Measurements from ENCODE around the gene KATNIP.
"Not testable (repeated sequence)": the region's sequence is repeated elsewhere in the genome, so short reads cannot be mapped to it uniquely, and the experiment has no call there.

The KATNIP gene

DNA sequence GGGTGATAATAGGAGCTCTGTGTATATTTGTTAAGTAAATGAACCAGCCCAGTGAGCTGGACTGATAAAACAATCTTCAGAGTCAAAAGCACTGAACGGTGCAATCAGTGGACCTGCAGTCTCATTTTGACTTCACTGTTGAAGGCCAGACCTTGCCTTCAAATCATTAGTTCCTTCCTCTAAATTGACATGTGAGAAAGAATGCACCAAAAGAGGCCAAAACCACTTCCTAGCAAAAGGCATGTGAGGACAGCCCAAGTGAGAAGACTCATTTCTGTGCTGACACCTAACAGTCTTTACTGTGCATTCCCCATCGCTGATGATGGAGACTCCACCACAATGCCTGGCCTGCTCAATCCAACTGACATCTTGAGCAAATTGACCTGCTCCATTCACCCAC, 10.8 kb upstream of the KATNIP start:
- DNase-seq = no peak

- DNase-seq = no peak
These were observed 10.3 kb upstream of the KATNIP start for GRCh38 chr16:27539636-27540035.

DNA sequence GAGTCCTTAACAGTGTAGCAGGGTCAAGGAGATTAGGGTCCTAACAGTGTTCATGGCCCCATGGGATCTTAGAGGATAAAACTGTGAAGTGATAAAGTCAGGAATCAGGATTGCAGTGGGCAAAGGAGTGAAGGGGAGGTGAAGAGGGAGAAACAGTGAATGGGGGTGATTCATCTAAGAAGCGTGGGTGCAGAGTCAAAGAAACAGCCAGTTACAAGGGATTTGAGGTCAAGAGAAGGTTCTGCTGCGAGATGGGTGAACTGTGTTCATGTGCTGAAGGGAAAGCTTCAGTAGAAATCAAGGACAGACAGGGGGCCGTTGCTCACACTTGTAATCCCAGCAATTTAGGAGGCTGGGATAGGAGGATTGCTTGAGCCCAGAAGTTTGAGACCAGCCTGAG, 6.1 kb upstream of the KATNIP start:
- DNase-seq = no peak

- no peak for DNase-seq
These were observed 5.3 kb upstream of the KATNIP start for GRCh38 chr16:27544671-27545070.

GRCh38 chr16:27547134-27547533, 2.8 kb upstream of the KATNIP start:
- DNase-seq = no peak

DNA sequence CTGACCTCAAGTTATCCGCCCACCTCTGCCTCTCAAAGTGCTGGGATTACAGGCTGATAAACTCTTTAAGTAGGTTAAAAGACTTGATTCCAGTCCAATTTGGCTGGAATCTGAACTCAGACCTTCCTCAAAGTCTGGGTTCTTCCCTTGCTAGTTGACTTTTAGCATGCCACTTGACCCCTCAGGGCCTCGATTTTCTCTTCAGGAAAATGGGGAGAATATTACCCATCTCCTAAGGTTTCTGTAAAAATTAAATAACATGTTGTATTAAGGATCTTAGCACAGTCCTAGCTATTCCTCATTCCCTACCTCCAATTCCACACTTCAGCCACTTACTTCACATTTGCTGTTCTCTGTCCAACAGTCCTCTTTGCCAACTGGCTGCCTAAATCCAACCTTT, 2.1 kb upstream of the KATNIP start:
- no peak for DNase-seq

DNA sequence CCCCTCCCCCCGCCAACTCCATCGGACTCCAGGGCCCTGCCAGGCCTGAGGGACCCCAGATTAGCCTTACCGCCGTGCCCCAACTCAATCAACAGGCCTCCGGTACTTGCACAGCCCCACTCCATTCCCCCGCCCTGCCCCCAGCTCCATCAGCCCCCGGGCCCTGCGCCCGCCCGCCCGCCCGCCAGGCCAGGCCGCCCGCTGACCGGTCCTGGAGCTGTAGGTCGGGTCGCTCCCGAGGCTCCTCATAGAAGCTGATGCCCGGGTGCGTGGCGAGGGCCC, 539 bp upstream of the KATNIP start:
- no peak for DNase-seq

DNA sequence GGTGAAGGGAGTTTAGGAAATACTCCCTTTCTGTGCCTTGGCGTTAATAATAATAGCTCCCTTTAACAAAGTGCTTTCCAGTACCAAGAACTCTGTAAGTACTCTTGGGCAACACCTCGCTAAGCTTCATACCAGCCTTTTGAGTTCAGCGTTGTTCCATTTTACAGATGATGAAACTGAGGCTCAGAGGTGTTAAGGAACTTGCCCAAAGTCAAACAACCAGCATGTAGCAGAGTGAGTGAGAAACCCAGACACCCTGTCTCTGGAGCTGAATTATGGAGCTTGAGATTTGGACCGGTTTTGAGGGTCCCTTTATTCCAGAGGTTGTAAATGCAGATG, 607 bp downstream of the KATNIP start:
- DNase-seq = no peak

- no peak for DNase-seq
These were observed 1.1 kb downstream of the KATNIP start for GRCh38 chr16:27551036-27551435.

- DNase-seq = no peak
These were observed 6.5 kb downstream of the KATNIP start for GRCh38 chr16:27556471-27556870.

GRCh38 chr16:27558434-27558833, 8.5 kb downstream of the KATNIP start:
- no peak for DNase-seq

DNA sequence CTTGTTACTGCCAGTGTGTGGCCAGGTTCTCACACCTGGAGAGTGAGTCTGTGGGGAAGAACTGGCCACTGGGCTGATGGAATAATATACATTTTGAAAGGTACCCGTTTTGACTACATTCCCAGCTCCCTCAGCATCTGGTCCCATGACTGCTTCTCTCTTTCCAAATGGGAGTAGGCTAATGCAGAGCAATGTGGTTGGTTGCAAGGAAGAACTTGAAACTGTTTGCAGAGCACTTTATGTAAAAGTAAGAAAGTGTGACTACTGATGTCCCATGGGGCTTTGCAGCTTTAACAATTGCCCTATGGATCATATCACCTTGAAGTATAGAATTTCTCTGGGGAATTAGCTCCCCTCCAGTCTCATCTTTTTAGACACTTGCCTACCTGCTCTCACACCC, 9.0 kb downstream of the KATNIP start:
- DNase-seq = no peak

DNA sequence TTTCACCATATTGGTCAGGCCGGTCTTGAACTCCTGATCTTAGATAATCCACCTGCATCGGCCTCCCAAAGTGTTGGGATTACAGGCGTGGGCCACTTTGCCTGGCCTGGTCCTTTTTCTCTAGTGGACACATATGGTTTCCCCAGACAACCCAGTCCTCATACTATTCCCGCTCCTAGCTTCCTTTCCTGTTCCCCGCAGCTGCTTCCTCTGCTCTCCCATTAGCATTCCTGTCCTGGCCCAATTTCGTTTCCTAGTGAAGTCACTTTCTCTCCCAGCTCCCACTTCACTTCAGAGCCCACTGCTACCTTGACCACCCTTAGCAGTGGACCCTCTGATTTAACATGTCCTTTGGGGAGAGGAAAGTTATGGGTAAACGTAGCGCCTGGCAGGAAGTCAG, 11.3 kb downstream of the KATNIP start:
- no peak for DNase-seq

GRCh38 chr16:27564224-27564623, 14.3 kb downstream of the KATNIP start:
- DNase-seq = no peak

GRCh38 chr16:27566417-27566816, 16.5 kb downstream of the KATNIP start:
- no peak for DNase-seq

DNA sequence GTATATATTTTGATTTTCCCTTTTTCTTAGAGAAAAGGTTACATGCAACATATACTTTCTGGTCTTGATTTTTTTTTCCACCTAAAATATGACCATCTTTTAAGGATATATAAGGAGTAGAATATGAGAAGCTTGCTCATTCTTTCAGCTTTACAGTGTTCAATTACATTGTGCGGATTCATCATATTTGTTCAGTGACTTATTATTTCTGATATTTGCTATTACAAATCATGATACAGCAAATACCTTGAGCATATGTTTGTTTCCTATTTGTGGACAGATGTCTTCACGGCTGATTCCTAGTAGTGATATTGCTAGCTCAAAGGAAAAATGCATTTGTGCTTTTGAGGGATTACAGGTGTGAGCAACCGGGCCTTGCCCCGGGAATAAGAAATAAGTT, 18.1 kb downstream of the KATNIP start:
- DNase-seq = no peak

- not testable (repeated sequence) for DNase-seq
These were observed 21.0 kb downstream of the KATNIP start for GRCh38 chr16:27570986-27571385.

DNA sequence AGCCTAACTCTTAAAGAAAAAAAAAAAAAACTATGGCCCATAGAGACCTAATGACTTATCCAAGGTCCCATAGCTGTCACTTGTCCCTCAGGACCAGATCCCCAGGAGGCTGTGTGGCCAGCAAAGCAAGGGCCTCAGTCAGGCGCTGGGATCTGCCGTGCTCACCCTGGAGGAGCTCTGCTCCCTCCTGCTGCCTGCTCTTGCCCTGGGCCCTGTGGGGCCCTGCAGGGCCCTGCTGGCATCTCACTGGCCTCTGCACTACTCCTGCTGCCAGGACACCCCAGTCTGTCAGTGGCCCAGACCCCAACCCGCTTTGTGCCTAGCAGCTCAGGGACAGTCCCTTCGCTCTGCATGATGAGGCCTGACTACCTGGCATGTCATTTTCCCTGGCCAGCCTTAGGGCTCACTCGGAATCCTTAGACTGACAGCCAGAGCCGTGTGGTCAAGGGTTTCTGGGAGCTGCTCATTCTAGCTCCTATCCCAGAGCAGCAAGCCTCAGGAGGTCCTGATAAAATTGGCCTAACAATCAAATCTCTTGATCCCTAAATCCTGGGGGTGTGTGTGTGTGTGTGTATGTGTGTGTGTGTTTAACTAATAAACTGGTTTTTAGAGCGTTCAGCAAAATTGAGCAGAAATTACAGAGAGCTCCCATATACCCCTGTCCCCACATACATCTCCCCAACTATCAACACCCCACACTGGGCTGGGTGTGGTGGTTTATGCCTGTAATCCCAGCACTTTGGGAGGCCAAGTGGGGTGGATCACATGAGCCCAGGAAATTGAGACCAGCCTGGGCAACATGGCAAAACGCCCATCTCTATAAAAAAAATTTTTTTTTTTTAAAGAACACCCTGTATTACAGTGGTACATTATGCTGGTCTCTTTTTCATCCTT, 21.7 kb downstream of the KATNIP start:
- DNase-seq = no peak

DNA sequence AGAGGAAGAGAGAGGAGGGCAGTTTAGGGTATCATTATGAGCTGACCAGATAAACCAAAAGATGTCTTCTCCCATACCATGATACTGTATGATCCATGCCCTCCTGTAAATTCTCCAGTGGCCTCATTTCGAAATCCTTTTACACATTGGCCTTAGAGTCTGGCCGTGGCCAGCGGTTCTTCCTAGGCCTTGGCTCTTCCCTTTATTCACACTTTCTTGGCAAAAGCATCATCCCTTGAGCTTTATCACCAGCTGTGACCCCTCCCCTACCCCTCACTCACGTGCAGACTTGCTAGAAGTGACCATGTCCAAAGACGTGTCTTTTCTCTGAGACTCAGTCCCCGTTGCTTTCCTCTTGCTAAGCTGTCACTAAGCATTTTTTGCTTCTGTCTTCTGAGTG, 22.8 kb downstream of the KATNIP start:
- DNase-seq = no peak

DNA sequence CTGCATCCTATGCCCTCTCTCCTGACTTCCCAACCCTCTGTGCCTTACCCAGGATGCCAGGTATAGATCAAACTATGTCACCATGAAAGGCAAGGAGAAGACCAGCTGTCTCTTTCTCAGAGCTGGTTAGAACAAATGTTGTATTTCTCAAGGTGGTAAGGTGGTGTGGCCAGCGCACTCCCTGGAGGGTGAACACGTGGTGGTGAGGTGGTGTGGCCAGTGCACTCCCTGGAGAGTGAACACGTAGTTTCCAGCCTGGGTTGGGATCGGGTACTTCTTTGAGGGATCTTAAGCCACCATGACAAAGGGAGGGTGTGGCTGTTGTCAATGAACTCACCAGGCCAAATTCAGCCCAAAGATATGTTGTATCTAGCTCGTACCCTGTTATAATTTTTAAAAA, 26.8 kb downstream of the KATNIP start:
- no peak for DNase-seq

- no peak for DNase-seq
These were observed 29.4 kb downstream of the KATNIP start for GRCh38 chr16:27579087-27579980.

GRCh38 chr16:27582883-27583282, 32.9 kb downstream of the KATNIP start:
- DNase-seq = no peak

DNA sequence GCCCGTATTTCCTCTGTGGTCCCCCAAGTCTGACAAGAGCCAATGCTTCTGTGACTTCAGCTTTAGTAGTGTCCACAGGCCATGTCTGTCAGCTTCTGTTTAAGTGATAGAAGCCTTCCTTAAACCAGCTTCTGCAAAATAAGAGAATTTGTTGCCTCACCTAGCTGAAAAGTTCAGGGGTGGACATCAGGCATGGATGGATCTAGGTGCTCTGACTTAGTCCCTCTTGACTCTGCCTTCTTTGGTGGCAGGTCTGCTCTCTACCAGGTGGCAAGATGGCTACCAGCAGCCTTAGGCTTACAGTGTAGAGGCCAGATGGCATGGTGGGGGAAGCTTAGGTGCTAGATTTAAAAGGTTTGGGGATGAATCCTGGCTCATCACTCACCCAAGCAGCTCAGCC, 33.7 kb downstream of the KATNIP start:
- no peak for DNase-seq

- DNase-seq = no peak
These were observed 35.3 kb downstream of the KATNIP start for GRCh38 chr16:27585200-27585599.

GRCh38 chr16:27586711-27587110, 36.8 kb downstream of the KATNIP start:
- DNase-seq = no peak
